RWPE2 (cell line): ENCODE results near the gene HIP1R.

ENCODE experiments used
- ATAC-seq: fragments of 200-7000 bp; cut with Tn5 transposase; 3 replicates; pipeline ENCODE4 v1.9.1; 2021; ENCODE audit warnings: low read depth
- DNase-seq: peaks from one replicate; pipeline ENCODE4 v3.0.0-alpha.2; 2020; ENCODE audit warnings: low spot score
- H3K27ac ChIP-seq: fragments of 450-650 bp; 2 replicates; pipeline ENCODE4 v1.5.1; 2017; ENCODE audit warnings: mild to moderate bottlenecking; ENCODE audit not compliant: poor library complexity, severe bottlenecking
- H3K27me3 ChIP-seq: fragments of 250-450 bp; sonication (Bioruptor Pico); 2 replicates; pipeline ENCODE4 v1.5.1; 2021; ENCODE audit warnings: mild to moderate bottlenecking, moderate library complexity; ENCODE audit not compliant: insufficient read depth, poor library complexity, severe bottlenecking
- H3K36me3 ChIP-seq: fragments of 250-450 bp; sonication (Bioruptor Pico); 2 replicates; pipeline ENCODE4 v1.5.1; 2020; ENCODE audit warnings: low read depth, mild to moderate bottlenecking, moderate library complexity
- H3K4me1 ChIP-seq: fragments of 250-450 bp; sonication (Bioruptor Pico); 2 replicates; pipeline ENCODE4 v1.5.1; 2021; ENCODE audit warnings: mild to moderate bottlenecking, moderate library complexity; ENCODE audit not compliant: insufficient read depth, poor library complexity, severe bottlenecking
- H3K4me3 ChIP-seq: fragments of 250-450 bp; sonication (Bioruptor Pico); 2 replicates; pipeline ENCODE4 v1.5.1; 2021; ENCODE audit warnings: mild to moderate bottlenecking, moderate library complexity; ENCODE audit not compliant: severe bottlenecking
- H3K9me3 ChIP-seq: fragments of 250-450 bp; sonication (Bioruptor Pico); 2 replicates; pipeline ENCODE4 v1.5.1; 2021; ENCODE audit warnings: mild to moderate bottlenecking, moderate library complexity; ENCODE audit not compliant: severe bottlenecking
- TF ChIP-seq, protein P1 (sequence below): fragments of 450-650 bp; IDR thresholded peaks from one replicate; pipeline ENCODE4 v1.5.1; 2017; ENCODE audit warnings: mild to moderate bottlenecking, moderate library complexity; ENCODE audit not compliant: poor library complexity, severe bottlenecking

Gene HIP1R

DNA sequence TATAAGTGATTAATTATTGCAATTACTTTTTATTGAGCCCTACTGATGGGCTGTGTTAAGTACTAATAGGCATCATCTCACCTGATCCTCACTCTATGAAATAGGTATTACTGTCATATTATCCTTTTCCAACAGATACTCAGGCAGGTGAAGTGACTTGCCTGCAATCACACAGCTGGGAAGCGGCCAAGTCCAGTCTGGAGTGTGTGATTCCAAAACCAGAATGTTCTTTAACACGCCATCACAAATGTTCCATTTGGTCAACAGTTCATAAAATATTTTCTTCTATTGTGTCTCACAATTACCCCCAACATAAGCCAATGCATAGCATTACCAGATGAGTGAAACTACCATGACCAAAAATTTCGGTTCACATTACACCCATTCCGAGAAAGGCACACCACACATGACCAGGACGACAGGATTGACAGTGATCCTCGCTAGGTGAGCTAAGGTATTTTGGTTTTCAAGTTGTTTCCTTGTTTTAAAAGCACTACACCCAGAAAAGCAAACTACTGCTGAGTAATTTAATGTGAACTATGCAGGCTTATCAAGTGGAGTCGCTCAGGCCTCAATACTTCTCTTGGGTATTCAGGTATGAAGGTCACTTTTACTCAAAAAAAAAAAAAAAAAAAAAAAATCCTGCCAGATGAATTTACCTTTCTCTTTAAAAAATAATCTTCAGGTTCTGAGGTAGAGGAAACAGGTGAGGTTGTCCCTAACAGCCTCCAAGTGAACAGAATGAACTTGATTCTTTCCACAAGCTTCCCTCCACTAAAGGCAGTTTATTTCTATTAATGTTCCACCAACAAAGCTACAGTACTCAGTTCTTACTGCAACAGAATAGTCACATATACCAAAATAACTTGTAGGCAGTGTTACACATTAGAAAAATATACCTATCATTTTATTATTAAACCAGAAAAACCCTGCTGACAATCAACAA lies 58.2 kb downstream of the HIP1R start:
- Histone ChIP-seq H3K36me3 (peaks cover 15% of the 10 kb centered on the region), H3K4me1 (peaks cover 66% of the 10 kb centered on the region), H3K27ac (peak overlapping the region; percentile 98), H3K27me3 (no peaks in the 10 kb centered on the region), H3K9me3 (no peaks in the 10 kb centered on the region), H3K4me3 (peak overlapping the region; percentile 89)
- TF ChIP-seq, protein P1, sequence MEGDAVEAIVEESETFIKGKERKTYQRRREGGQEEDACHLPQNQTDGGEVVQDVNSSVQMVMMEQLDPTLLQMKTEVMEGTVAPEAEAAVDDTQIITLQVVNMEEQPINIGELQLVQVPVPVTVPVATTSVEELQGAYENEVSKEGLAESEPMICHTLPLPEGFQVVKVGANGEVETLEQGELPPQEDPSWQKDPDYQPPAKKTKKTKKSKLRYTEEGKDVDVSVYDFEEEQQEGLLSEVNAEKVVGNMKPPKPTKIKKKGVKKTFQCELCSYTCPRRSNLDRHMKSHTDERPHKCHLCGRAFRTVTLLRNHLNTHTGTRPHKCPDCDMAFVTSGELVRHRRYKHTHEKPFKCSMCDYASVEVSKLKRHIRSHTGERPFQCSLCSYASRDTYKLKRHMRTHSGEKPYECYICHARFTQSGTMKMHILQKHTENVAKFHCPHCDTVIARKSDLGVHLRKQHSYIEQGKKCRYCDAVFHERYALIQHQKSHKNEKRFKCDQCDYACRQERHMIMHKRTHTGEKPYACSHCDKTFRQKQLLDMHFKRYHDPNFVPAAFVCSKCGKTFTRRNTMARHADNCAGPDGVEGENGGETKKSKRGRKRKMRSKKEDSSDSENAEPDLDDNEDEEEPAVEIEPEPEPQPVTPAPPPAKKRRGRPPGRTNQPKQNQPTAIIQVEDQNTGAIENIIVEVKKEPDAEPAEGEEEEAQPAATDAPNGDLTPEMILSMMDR, result no peak
- no peak for ATAC-seq
- DNase-seq, result no peak

DNA sequence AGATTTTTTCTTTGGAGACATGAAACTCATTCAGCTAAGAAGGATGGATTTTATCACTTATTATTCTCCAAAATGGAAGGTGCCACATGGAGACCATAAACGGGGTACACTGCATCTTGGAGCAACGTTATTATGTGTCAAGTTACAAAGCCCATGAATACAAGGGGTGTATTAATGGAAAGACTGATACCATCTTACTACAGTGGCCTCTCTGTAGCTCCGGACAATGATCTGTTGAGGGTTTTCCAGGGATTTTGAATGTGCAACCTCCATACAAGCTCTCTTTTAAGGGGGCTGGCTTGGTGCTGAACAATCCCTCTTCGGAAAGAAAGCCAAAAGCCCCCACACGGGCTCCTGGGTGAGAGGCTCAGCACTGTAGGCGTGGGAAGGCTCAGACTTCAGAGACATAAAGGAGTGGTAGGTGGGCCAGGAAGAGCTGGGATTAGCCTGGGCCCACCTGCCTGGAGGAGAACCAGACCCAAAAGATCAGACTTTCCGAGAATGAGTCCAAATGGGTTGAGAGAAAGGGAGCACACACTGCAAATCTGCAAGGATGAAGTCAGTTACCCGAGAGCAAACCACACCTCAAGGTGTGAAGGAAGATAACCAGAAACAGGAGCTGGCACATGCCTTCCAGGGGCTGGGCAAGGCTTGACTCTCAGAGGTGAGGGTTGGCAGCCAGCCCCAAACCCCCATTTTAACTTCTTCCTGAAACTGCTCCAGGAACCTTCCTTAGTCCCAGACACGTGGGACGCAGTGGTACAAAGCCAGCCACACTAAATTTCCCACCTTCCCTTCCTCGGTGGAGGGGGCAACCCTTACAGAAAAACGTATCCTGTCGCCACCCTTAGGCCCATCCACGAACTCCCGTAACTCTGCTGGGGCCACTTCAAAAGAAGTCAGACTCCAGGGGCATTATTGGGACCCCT lies 59.2 kb downstream of the HIP1R start:
- peaks cover 15% of the 10 kb centered on the region for H3K36me3 ChIP-seq
- TF ChIP-seq, protein P1, result no peak
- no peaks in the 10 kb centered on the region for H3K9me3 ChIP-seq
- H3K27me3 ChIP-seq, result no peaks in the 10 kb centered on the region
- ATAC-seq, result peak; percentile 43
- H3K4me1 ChIP-seq, result peaks cover 66% of the 10 kb centered on the region
- peak overlapping the region; percentile 98 for H3K27ac ChIP-seq
- no peak for DNase-seq
- peak overlapping the region; percentile 89 for H3K4me3 ChIP-seq

DNA sequence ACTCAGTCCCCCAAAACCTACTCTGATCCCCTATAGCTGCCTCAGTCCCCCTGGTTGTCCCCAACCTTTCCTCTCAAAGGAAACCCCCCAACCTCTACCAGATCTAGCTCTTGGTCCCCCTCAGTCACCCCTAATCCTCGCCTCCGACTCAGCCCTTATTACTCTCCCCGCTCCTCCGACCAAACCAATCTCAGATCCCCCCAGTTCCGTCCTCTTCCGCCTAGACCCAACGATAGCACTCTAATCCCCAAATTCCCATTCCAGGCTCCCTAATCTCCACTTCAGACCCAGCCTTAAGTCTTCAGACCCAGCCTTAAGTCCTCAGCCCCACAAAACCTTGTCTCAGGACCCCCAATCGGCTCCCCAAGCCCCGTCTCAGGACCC lies 60.1 kb downstream of the HIP1R start:
- Histone ChIP-seq H3K4me3 (peak overlapping the region; percentile 89), H3K9me3 (no peaks in the 10 kb centered on the region), H3K27ac (peak overlapping the region; percentile 98), H3K36me3 (peaks cover 15% of the 10 kb centered on the region), H3K4me1 (peaks cover 58% of the 10 kb centered on the region), H3K27me3 (no peaks in the 10 kb centered on the region)
- DNase-seq, result no peak
- TF ChIP-seq, protein P1, result no peak
- no peak for ATAC-seq

DNA sequence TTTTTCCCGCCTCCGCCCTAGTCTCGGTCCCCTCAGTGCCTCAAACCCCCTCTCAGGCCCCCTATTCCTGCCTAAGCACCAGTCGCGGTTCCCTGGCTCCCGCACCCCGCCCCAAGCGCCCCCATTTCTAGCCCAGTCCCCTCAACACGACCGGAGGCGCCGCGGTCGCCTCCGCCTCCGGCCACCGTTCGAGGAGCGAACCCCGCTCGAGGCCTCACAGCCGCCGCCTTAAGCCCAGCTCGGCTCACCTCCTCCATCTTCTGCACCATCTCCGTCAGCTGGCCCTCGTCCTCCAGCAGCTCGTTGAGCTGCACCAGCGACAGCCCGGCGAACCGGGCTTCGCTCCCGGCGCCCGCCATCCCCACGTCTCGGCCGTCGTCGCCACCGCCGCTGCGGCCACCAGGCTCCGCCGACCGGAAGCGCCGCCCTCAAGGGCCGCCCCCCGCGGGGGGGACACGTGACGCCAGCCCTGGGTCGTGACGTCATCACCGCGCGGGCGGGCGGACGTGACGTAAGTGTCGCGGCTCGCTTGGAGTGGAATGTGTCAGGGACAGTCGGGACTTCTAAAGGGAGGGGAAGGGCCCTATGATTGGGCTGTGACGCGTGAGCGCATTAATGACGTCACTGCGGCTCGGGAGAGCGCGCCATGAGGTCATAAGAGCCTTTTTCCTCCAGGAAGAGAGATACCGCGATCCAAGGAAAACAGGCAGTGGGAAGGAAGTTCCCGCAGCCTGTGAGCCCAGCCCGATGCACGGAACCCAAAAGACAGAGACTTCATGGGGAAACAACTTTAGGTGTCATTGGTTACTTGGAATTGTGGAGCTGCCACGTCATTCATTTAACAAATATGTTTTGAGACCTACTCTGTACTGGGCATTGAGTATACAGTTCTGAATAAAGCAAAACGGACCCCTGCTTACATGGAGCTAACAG lies 60.7 kb downstream of the HIP1R start, which contains the start of gene VPS37B:
TSS of gene VPS37B (minus strand) at position 421 of the 933 bp plus-strand sequence. CDS start at position 359, 62 bp downstream.
- Histone ChIP-seq H3K4me3 (peak within 1 kb of the TSS; percentile 89), H3K4me1 (peaks cover 51% of the 10 kb centered on the region), H3K27me3 (no peaks in the 10 kb centered on the region), H3K27ac (peak within 1 kb of the TSS; percentile 98), H3K9me3 (no peaks in the 10 kb centered on the region), H3K36me3 (peaks cover 15% of the 10 kb centered on the region)
- TF ChIP-seq, protein P1, result no peak
- ATAC-seq, result peak; percentile 24
- no peak for DNase-seq
